ENCODE results near the gene MEOX2.

The MEOX2 gene

DNA sequence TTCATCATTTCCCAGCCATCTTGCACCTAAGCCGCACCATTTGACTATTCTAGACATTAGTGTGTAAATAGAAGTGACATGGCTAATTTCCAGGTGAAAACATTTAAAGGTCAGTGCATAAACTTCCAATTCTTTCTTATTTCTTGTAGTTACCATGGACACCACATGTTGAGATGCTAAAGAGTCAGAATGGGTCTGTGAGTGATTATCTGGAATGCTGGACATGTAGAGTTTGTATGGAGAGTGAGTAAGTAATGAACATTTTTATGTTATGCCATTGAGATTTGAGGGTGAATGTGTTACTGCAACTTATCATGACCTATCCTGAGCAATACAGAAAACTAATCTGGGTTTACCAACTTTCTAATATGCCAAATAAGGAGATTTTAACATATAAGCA, 60.4 kb downstream of the MEOX2 start:
- in situ Hi-C loops (cut with HindIII; ENCODE audit: low pct_unique_long_range_greater_than_20kb, low sequenced_read_pairs) = no loop called here
- DNase-seq (ENCODE audit: low read depth in 1 of 2, low spot score in 1 of 2) = no peak
- TF ChIP-seq JUND (IDR thresholded peaks at IDR 0.05; ENCODE audit: low read depth) = no peak

GRCh38 chr7:15625466-15625865, 61.0 kb downstream of the MEOX2 start:
- TF ChIP-seq JUND (IDR thresholded peaks at IDR 0.05; ENCODE audit: low read depth) = no peak
- in situ Hi-C loops (cut with HindIII; ENCODE audit: low pct_unique_long_range_greater_than_20kb, low sequenced_read_pairs) = no loop called here
- peak; percentile 17 to 81 for DNase-seq (ENCODE audit: low read depth in 1 of 2, low spot score in 1 of 2)

GRCh38 chr7:15621468-15621867, 65.0 kb downstream of the MEOX2 start:
- no peak for TF ChIP-seq JUND (IDR thresholded peaks at IDR 0.05; ENCODE audit: low read depth)
- in situ Hi-C loops (cut with HindIII; ENCODE audit: low pct_unique_long_range_greater_than_20kb, low sequenced_read_pairs) = no loop called here
- DNase-seq (ENCODE audit: low read depth in 1 of 2, low spot score in 1 of 2) = no peak

GRCh38 chr7:15620491-15621185, 65.8 kb downstream of the MEOX2 start:
- no peak for DNase-seq (ENCODE audit: low read depth in 1 of 2, low spot score in 1 of 2)
- TF ChIP-seq JUND (IDR thresholded peaks at IDR 0.05; ENCODE audit: low read depth) = no peak
- in situ Hi-C loops (cut with HindIII; ENCODE audit: low pct_unique_long_range_greater_than_20kb, low sequenced_read_pairs) = no loop called here

GRCh38 chr7:15618275-15618674, 68.2 kb downstream of the MEOX2 start:
- TF ChIP-seq JUND (IDR thresholded peaks at IDR 0.05; ENCODE audit: low read depth) = no peak
- in situ Hi-C loops (cut with HindIII; ENCODE audit: low pct_unique_long_range_greater_than_20kb, low sequenced_read_pairs) = no loop called here
- DNase-seq (ENCODE audit: low read depth in 1 of 2, low spot score in 1 of 2) = no peak

GRCh38 chr7:15612205-15612604, 74.3 kb downstream of the MEOX2 start:
- no peak for TF ChIP-seq JUND (IDR thresholded peaks at IDR 0.05; ENCODE audit: low read depth)
- DNase-seq (ENCODE audit: low read depth in 1 of 2, low spot score in 1 of 2) = peak in 1 of 2 experiments; percentile 19
- in situ Hi-C loops (cut with HindIII; ENCODE audit: low pct_unique_long_range_greater_than_20kb, low sequenced_read_pairs) = no loop called here

GRCh38 chr7:15610503-15610902, 76.0 kb downstream of the MEOX2 start:
- no peak for TF ChIP-seq JUND (IDR thresholded peaks at IDR 0.05; ENCODE audit: low read depth)
- in situ Hi-C loops (cut with HindIII; ENCODE audit: low pct_unique_long_range_greater_than_20kb, low sequenced_read_pairs) = no loop called here
- no peak for DNase-seq (ENCODE audit: low read depth in 1 of 2, low spot score in 1 of 2)

DNA sequence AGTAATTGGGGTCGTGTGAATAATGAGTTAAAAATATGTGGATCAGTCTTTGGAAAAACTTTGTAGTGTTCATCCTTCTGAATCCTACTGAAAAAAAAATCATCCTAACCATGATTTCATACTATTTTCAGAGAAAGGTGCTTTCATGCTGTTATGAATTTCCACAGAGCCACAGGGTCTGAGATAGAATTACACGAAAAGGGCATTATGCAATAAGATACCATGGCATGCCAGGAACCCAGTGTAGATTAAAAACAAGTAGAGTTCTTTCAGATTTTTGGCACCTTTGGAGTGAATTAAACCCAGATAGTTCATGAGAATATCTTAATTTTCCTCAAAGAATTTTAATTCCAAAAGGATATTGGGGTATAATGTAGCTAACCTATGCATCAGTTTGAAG, 77.2 kb downstream of the MEOX2 start:
- in situ Hi-C loops (cut with HindIII; ENCODE audit: low pct_unique_long_range_greater_than_20kb, low sequenced_read_pairs) = no loop called here
- TF ChIP-seq JUND (IDR thresholded peaks at IDR 0.05; ENCODE audit: low read depth) = no peak
- DNase-seq (ENCODE audit: low read depth in 1 of 2, low spot score in 1 of 2) = no peak

DNA sequence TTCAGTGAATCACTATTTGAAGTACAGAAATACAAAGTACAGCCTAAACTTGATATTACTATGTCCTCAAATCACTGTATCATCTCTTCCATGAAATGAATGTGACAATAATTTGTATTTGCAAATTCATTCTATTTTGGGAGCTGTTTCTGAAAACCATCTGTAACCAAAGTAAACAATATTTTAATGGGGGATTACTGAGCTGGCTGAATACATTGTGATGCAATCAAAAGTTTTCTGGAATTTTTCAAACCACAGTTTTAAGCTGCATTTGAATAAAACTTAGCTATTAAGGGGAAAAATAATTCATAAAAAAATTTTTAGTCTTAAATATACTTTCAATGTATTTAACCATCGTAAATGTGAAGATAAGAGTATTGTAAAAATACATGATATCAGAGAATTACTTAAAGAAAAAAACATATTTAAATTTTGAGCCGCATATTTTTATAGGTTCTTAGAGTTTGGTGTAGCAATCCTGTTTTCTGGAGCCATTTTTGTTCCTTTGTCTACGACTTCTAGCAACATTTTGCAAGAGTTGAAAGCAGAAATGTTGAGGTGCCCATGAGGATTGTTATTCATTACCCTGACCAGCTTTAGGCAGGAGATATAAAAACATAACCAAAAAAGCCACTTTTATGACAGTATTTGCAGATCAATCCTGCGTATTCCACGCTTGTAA, 78.8 kb downstream of the MEOX2 start:
- no peak for TF ChIP-seq JUND (IDR thresholded peaks at IDR 0.05; ENCODE audit: low read depth)
- in situ Hi-C loops (cut with HindIII; ENCODE audit: low pct_unique_long_range_greater_than_20kb, low sequenced_read_pairs) = no loop called here
- no peak for DNase-seq (ENCODE audit: low read depth in 1 of 2, low spot score in 1 of 2)

GRCh38 chr7:15606561-15606960, 79.9 kb downstream of the MEOX2 start:
- DNase-seq (ENCODE audit: low read depth in 1 of 2, low spot score in 1 of 2) = no peak
- no peak for TF ChIP-seq JUND (IDR thresholded peaks at IDR 0.05; ENCODE audit: low read depth)
- in situ Hi-C loops (cut with HindIII; ENCODE audit: low pct_unique_long_range_greater_than_20kb, low sequenced_read_pairs) = no loop called here

DNA sequence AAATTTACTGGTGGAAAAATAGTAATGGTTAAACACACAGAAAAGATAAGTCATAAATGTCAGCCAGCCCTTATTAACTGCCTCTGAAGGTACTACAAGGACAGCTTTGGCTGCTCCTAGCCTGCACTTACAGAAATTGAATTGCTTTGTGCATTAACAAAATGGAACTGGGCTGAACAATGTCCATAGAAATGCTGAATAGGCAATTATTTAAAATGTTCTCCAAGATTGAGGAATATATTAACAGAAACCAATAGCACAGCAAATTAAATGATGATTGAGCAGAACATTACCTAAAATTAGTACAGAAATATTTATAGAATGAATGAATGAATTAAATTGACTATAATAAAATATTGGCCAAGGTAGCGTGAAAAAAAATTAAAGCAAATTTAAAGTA, 82.3 kb downstream of the MEOX2 start:
- DNase-seq (ENCODE audit: low read depth in 1 of 2, low spot score in 1 of 2) = no peak
- in situ Hi-C loops (cut with HindIII; ENCODE audit: low pct_unique_long_range_greater_than_20kb, low sequenced_read_pairs) = no loop called here
- no peak for TF ChIP-seq JUND (IDR thresholded peaks at IDR 0.05; ENCODE audit: low read depth)

DNA sequence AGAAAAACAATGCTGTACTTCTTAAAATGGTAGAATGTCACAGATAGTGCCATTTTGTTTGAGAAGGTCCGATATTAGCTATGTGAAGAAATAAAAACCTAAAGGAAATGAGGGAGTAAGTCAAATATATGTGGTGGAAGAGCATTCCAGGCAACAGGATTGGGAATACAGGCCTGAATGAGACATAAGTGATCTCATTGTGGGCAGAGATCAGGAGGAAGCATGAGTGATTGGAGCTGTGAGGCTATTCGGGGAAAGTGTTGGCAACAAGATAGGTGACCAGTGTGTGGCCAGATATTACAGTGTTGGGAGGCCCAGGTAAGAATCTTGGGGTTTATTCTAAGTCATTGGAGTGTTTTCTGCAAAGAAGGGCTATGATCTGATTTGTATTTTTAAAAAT, 83.4 kb downstream of the MEOX2 start:
- TF ChIP-seq JUND (IDR thresholded peaks at IDR 0.05; ENCODE audit: low read depth) = no peak
- in situ Hi-C loops (cut with HindIII; ENCODE audit: low pct_unique_long_range_greater_than_20kb, low sequenced_read_pairs) = no loop called here
- DNase-seq (ENCODE audit: low read depth in 1 of 2, low spot score in 1 of 2) = no peak

GRCh38 chr7:15602236-15602635, 84.2 kb downstream of the MEOX2 start:
- in situ Hi-C loops (cut with HindIII; ENCODE audit: low pct_unique_long_range_greater_than_20kb, low sequenced_read_pairs) = no loop called here
- TF ChIP-seq JUND (IDR thresholded peaks at IDR 0.05; ENCODE audit: low read depth) = no peak
- peak in 1 of 2 experiments; percentile 33 for DNase-seq (ENCODE audit: low read depth in 1 of 2, low spot score in 1 of 2)

Data from T47D (cell line).